ENCODE data around the gene PLAAT2. TPM values are rescaled to one million over a fixed set of nuclear protein-coding genes. Genes with fewer than 3 reads are reported as not detected.

The PLAAT2 gene
- total and polyA plus RNA-seq, 2 of the 13 experiments (the other 11 are each of a cell fraction or from before 2014, with no cell fraction given) = 0.22 TPM; not detected in 1

- no peak for TF ChIP-seq ZNF512 (CRISPR knock-in tag; IDR thresholded peaks at IDR 0.05)
- no peak for TF ChIP-seq ZNF317 (CRISPR knock-in tag; IDR thresholded peaks at IDR 0.05)
- peak; percentile 88 for TF ChIP-seq GATAD2A (CRISPR knock-in tag; IDR thresholded peaks at IDR 0.05)
- TF ChIP-seq ZNF3 (CRISPR knock-in tag; IDR thresholded peaks at IDR 0.05) = 0 out of 2 replicates have a peak, but pooled peaks have one; percentile 22
- no peak for TF ChIP-seq ZSCAN29 (CRISPR knock-in tag; conservative IDR thresholded peaks at IDR 0.05)
- TF ChIP-seq HMGA1 (CRISPR knock-in tag; conservative IDR thresholded peaks at IDR 0.05) = no peak
- peak; percentile 68 for TF ChIP-seq HMG20A (CRISPR knock-in tag; IDR thresholded peaks at IDR 0.05; ENCODE audit: borderline replicate concordance)
- no peak for TF ChIP-seq ZNF335 (CRISPR knock-in tag; IDR thresholded peaks at IDR 0.05)
- TF ChIP-seq ZNF557 (CRISPR knock-in tag; IDR thresholded peaks at IDR 0.05) = no peak
- no peak for TF ChIP-seq FUBP1 (CRISPR knock-in tag; IDR thresholded peaks at IDR 0.05; ENCODE audit: borderline replicate concordance)
- no peak for TF ChIP-seq MEF2D (CRISPR knock-in tag; IDR thresholded peaks at IDR 0.05)
- TF ChIP-seq PRDM4 (CRISPR knock-in tag; IDR thresholded peaks at IDR 0.05; ENCODE audit: borderline replicate concordance) = no peak
- TF ChIP-seq ESRRA (CRISPR knock-in tag; IDR thresholded peaks at IDR 0.05; ENCODE audit: low read depth) = no peak
- 0 out of 2 replicates have a peak, but pooled peaks have one; percentile 48 for TF ChIP-seq ZNF205 (CRISPR knock-in tag; IDR thresholded peaks at IDR 0.05)
- no peak for TF ChIP-seq MYPOP (CRISPR knock-in tag; IDR thresholded peaks at IDR 0.05)
- no peak for TF ChIP-seq TRAFD1 (CRISPR knock-in tag; IDR thresholded peaks at IDR 0.05; ENCODE audit: borderline replicate concordance)
- peak; percentile 38; the same call in 1 of the 2 replicates for TF ChIP-seq CEBPB (IDR thresholded peaks at IDR 0.05; ENCODE audit: borderline replicate concordance, low read depth, low read length)
These were observed 40.0 kb upstream of the PLAAT2 start (continued) for GRCh38 chr11:63603180-63603518.
